GM21515 (cell line): ENCODE results near the gene GCAT.
"Not testable (repeated sequence)": the region's sequence is repeated elsewhere in the genome, so short reads cannot be mapped to it uniquely, and the experiment has no call there.

Experiments used
- ATAC-seq: cut with Tn5 transposase; IDR thresholded peaks from one replicate; pipeline ENCODE4 v1.9.1; 2021; ENCODE audit not compliant: unreplicated experiment

Gene GCAT

GRCh38 chr22:37782340-37783168 lies 25.2 kb upstream of the GCAT start:
- ATAC-seq = no peak

- ATAC-seq = no peak
Measured at GRCh38 chr22:37784829-37785495, 22.8 kb upstream of the GCAT start.

- no peak for ATAC-seq
Measured at GRCh38 chr22:37790234-37790633, 17.5 kb upstream of the GCAT start.

- no peak for ATAC-seq
Measured at GRCh38 chr22:37792494-37792893, 15.2 kb upstream of the GCAT start.

GRCh38 chr22:37794376-37794775 lies 13.4 kb upstream of the GCAT start:
- no peak for ATAC-seq

GRCh38 chr22:37796079-37796478 lies 11.7 kb upstream of the GCAT start:
- ATAC-seq = no peak

GRCh38 chr22:37797259-37797658 lies 10.5 kb upstream of the GCAT start:
- ATAC-seq = not testable (repeated sequence)

- ATAC-seq = no peak
Measured at GRCh38 chr22:37797874-37798500, 9.7 kb upstream of the GCAT start.

GRCh38 chr22:37799979-37800378 lies 7.8 kb upstream of the GCAT start:
- not testable (repeated sequence) for ATAC-seq

GRCh38 chr22:37801946-37802309 lies 5.8 kb upstream of the GCAT start:
- ATAC-seq = no peak

- ATAC-seq = no peak
Measured at GRCh38 chr22:37802310-37803194, 5.2 kb upstream of the GCAT start.

GRCh38 chr22:37803195-37803638 lies 4.5 kb upstream of the GCAT start:
- no peak for ATAC-seq

GRCh38 chr22:37803639-37804351 lies 3.9 kb upstream of the GCAT start:
- no peak for ATAC-seq

GRCh38 chr22:37804352-37804880 lies 3.3 kb upstream of the GCAT start:
- ATAC-seq = no peak

GRCh38 chr22:37804881-37805809 lies 2.6 kb upstream of the GCAT start:
- ATAC-seq = no peak

- no peak for ATAC-seq
Measured at GRCh38 chr22:37805810-37806277, 1.9 kb upstream of the GCAT start.

- no peak for ATAC-seq
Measured at GRCh38 chr22:37806409-37807333, 1.1 kb upstream of the GCAT start.

GRCh38 chr22:37808294-37808657 lies 542 bp downstream of the GCAT start:
- ATAC-seq = no peak
